Gastroesophageal sphincter (tissue), 4 donors: ENCODE measurements around the gene ZNF763. TPM values are rescaled to one million over a fixed set of nuclear protein-coding genes. Genes with fewer than 3 reads are reported as not detected.
"Not testable (repeated sequence)": the region's sequence is repeated elsewhere in the genome, so short reads cannot be mapped to it uniquely, and the experiment has no call there.

ENCODE experiments used
- ATAC-seq: fragments of 150-250 bp; one replicate; pipeline ENCODE4 v1.9.1; 2016; ENCODE audit warnings: mild to moderate bottlenecking, moderate library complexity
- H3K27ac ChIP-seq, 4 donors: fragments of 200-600 bp; sonication (generic) in 3 of 4; 1 replicate in 3 of 4; 2 replicates in 1 of 4; pipeline ENCODE4 v1.5.1; 2016 to 2019
- H3K27me3 ChIP-seq: fragments of 200-600 bp; sonication (generic); one replicate; pipeline ENCODE4 v1.5.1; 2019
- H3K36me3 ChIP-seq, 2 donors: fragments of 200-600 bp; sonication (generic); one replicate each; pipeline ENCODE4 v1.5.1; 2019; ENCODE audit warnings: control low read depth in 1 of 2
- H3K4me1 ChIP-seq, 3 donors: fragments of 200-600 bp; sonication (generic); 1 replicate in 2 of 3; 2 replicates in 1 of 3; pipeline ENCODE4 v1.5.1; 2016 to 2019; ENCODE audit warnings: control low read depth in 2 of 3
- H3K4me3 ChIP-seq, 2 donors: fragments of 200-600 bp; sonication (generic); one replicate each; pipeline ENCODE4 v1.5.1; 2019; ENCODE audit warnings: mild to moderate bottlenecking in 1 of 2, moderate library complexity in 1 of 2
- H3K9me3 ChIP-seq, 3 donors: fragments of 200-600 bp; sonication (generic); one replicate each; pipeline ENCODE4 v1.5.1; 2017 to 2019; ENCODE audit warnings: control low read depth in 2 of 3
- CTCF ChIP-seq, 4 experiments: fragments of 200-600 bp in 2 of 4; fragments of 450-650 bp in 2 of 4; sonication (generic) in 1 of 4; IDR thresholded peaks; one replicate each; pipeline ENCODE4 v1.5.1; 2017 to 2019; ENCODE audit warnings: antibody characterized with exemption in 4 of 4, mild to moderate bottlenecking in 2 of 4, moderate library complexity in 2 of 4
- EP300 ChIP-seq: sonication (generic); formaldehyde crosslinking; IDR thresholded peaks from one replicate; pipeline ENCODE4 v1.6.1; 2017; ENCODE audit warnings: antibody characterized with exemption, mild to moderate bottlenecking
- POLR2A ChIP-seq, 2 donors: fragments of 450-650 bp; IDR thresholded peaks; one replicate each; pipeline ENCODE4 v1.6.1; 2017; ENCODE audit warnings: antibody characterized with exemption in 2 of 2, mild to moderate bottlenecking in 2 of 2, moderate library complexity in 1 of 2
- POLR2AphosphoS5 ChIP-seq: sonication (generic); formaldehyde crosslinking; IDR thresholded peaks from one replicate; pipeline ENCODE4 v1.6.1; 2017; ENCODE audit warnings: antibody characterized with exemption
- WGBS, 2 donors: methylation state at CpG; one replicate each; pipeline ENCODE4 v1.1.5; 2018; ENCODE audit warnings: low coverage in 1 of 2; 5-methylcytosine and 5-hydroxymethylcytosine counted together
- total RNA-seq, 4 donors: library from RNA; depleted of rRNA; stranded (reverse); fragments of >200 nt; gene quantifications; one replicate each; pipeline ENCODE4 v1.1.0, GENCODE V29; 2016

ZNF763 gene
- total RNA-seq, 4 donors from 2014 or later, result 4.5 to 8.1 (median 5.1) TPM

DNA sequence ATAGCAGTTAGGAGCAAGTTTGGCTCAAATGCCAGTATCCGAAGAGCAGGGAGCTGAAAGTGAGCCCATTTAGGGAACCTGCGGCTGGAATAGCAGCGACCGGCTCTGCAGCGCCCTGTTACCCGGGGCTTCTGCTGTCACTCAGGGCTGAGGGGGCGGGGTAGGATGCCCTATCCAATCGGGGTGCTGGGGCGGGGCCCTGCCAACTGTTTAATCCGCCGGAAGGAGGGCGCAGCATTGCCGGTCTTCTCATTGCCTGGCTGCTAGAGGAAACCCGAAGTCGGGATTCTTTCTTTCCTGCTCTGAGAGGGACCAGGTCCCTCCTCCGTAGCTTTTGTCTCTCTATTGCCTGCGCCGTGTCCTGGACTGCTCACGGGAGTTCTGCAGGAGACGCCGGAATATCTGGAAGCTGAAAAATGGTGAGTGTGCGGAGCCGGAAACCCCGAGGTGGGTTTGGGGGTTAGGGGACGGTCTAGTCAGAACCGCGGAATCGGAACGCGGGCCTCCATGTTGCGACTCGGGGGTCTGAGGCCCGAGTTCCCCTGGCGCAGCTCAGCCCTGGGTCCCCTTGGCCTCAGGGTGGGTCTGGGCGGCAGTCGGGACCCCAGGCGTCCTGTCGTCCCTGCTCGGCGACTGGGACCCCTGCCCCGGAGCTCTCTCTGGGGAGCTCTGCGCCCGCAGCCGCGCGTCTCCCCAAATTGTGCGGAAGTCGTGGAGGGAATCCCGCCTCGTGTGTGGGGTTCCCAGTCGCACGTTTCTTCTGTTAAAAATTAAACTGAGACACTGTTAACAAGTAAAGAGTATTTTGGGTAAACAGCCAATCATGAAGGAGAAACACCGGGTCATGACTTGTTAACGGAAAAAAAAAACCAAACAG is 22.8 kb downstream of the ZNF763 start:
- Histone ChIP-seq H3K36me3 (no peaks in the 10 kb centered on the region), H3K27me3 (no peaks in the 10 kb centered on the region), H3K27ac (peak overlapping the region; percentile 89 to 98 (median 94)), H3K4me1 (peaks cover 0 to 24% (median 0%) of the 10 kb centered on the region in 3 donors), H3K4me3 (peak overlapping the region; percentile 87 to 98), H3K9me3 (peaks cover 0 to under 1% (median 0%) of the 10 kb centered on the region in 3 donors)
- ATAC-seq, result peak; percentile 98
- TF ChIP-seq POLR2AphosphoS5 (peak; percentile 97), POLR2A (IDR thresholded peaks at IDR 0.05) (peak; percentile 83), CTCF (IDR thresholded peaks at IDR 0.05) (peak in 1 of 4 experiments; percentile 22), EP300 (no peak)
- 0 to 1% methylated on average over 15 to 20 of the region's 54 CpGs for WGBS, 2 donors

GRCh38 chr19:11989112-11989456 is 24.2 kb downstream of the ZNF763 start:
- Histone ChIP-seq H3K4me1 (peaks cover 0 to 35% (median 0%) of the 10 kb centered on the region in 3 donors), H3K9me3 (no peaks in the 10 kb centered on the region), H3K4me3 (peak overlapping the region in 1 of 2 donors; percentile 87), H3K27me3 (no peaks in the 10 kb centered on the region), H3K36me3 (no peaks in the 10 kb centered on the region), H3K27ac (peak overlapping the region in 2 of 4 donors; percentile 93 to 94)
- ATAC-seq, result no peak
- 53 to 72% methylated on average over 4 to 6 of the region's 9 CpGs for WGBS, 2 donors
- TF ChIP-seq EP300 (no peak), CTCF (IDR thresholded peaks at IDR 0.05) (no peak)

- not testable (repeated sequence) for ATAC-seq, H3K36me3 ChIP-seq, H3K9me3 ChIP-seq, H3K4me3 ChIP-seq, H3K27me3 ChIP-seq
- H3K4me1 ChIP-seq, result peaks cover 0 to 35% (median 0%) of the 10 kb centered on the region in 3 donors
- 71 to 82% methylated on average over 3 to 4 of the region's 4 CpGs for WGBS, 2 donors
- H3K27ac ChIP-seq, result peak overlapping the region in 3 of 4 donors; percentile 16 to 45 (median 36)
These were observed 27.1 kb downstream of the ZNF763 start for GRCh38 chr19:11991921-11992320.

DNA sequence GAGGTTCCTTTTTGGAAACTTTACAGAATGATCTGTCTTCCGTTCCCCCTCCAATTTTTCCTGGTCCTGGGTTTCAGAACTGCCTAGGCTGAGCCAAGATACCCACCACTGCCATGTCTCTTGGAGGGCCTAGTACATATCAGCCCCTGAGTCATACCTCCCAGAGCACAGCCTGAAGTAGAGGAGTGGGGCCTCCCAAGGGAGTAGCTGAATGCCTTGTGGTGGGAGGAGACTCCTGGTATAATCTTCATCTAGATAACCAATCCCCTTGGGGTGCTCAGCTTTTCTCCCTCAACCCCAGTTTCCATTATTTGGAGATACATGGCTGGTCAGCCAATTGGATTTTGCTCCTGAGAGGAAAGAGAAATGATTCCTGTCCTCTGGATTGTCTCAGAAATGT is 30.3 kb downstream of the ZNF763 start:
- no peaks in the 10 kb centered on the region for H3K9me3 ChIP-seq
- no peak overlapping the region for H3K4me3 ChIP-seq
- WGBS, 2 donors, result 90% methylated on average over 1 of the region's 1 CpG; no CpG with 5 or more reads in 1 of the 2 donors
- no peak for TF ChIP-seq EP300
- no peak for TF ChIP-seq POLR2A (IDR thresholded peaks at IDR 0.05)
- TF ChIP-seq POLR2AphosphoS5, result no peak
- TF ChIP-seq CTCF (IDR thresholded peaks at IDR 0.05), result no peak
- ATAC-seq, result no peak
- peaks cover 0 to 20% (median 0%) of the 10 kb centered on the region in 3 donors for H3K4me1 ChIP-seq
- peaks cover 0 to 7% of the 10 kb centered on the region in 2 donors for H3K36me3 ChIP-seq
- H3K27ac ChIP-seq, result no peak overlapping the region
- no peaks in the 10 kb centered on the region for H3K27me3 ChIP-seq

DNA sequence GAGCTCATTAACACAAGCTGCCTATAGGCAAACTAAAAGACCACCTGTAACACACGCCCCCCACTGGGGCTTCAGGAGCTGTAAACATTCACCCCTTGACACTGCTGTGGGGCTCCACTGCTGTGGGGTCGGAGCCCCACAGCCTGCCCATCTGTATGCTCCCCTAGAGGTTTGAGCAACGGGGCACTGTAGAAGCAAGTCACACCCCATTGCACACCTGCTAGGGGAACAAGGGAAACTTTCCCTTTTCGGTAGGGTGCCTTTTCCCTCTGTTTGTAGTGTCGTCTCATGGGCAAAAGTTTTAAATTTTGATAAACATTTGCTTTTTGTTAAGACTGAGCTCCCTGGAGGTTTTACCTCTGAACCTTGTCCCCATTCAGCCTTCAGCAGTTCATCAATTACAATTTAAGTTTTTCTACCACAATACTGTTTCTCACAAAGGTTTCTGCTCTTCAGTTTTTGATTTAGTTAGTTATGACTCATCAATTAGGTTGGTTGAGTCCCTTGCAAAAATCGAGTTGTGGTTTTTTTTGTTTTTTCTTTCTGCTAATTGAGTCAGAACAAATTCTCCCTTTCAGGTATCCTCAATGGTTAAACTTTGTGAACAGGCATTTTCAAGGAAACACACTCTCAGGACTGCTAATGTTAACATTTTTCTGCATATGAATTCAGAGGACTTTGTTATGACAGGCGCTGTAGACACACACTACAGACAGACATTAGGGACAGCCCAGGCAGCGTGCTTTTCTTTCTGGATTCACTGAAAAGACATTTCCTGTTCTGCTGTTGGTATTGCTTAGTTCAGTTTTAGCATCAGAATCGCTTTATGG is 35.5 kb downstream of the ZNF763 start:
- no peaks in the 10 kb centered on the region for H3K4me1 ChIP-seq
- peaks cover 0 to 34% of the 10 kb centered on the region in 2 donors for H3K36me3 ChIP-seq
- H3K27ac ChIP-seq, result no peak overlapping the region
- H3K9me3 ChIP-seq, result no peaks in the 10 kb centered on the region
- no peak for TF ChIP-seq POLR2A (IDR thresholded peaks at IDR 0.05)
- TF ChIP-seq POLR2AphosphoS5, result no peak
- TF ChIP-seq CTCF (IDR thresholded peaks at IDR 0.05), result no peak
- TF ChIP-seq EP300, result no peak
- WGBS, 2 donors, result 71 to 72% methylated on average over 3 to 6 of the region's 9 CpGs
- H3K27me3 ChIP-seq, result no peaks in the 10 kb centered on the region
- no peak for ATAC-seq
- no peak overlapping the region for H3K4me3 ChIP-seq
